H1 (cell line): ENCODE measurements around the gene OR13G1. TPM values are rescaled to one million over a fixed set of nuclear protein-coding genes. Genes with fewer than 3 reads are reported as not detected.

Experiments
- CTCF ChIA-PET: fragments of 300-600 bp; sonication (Branson Sonifier 250); formaldehyde crosslinking; loops from one replicate; lab custom pipeline; 2021; ENCODE audit not compliant: partially characterized antibody; lab: Charles Lee
- POLR2A ChIA-PET: fragments of 300-600 bp; sonication (Branson Sonifier 250); formaldehyde crosslinking; loops from one replicate; lab custom pipeline; 2021; ENCODE audit warnings: inconsistent platforms; ENCODE audit not compliant: partially characterized antibody; lab: Charles Lee
- DNase-seq, 2 experiments: peaks; one replicate each; pipeline versions ENCODE4 v3.0.0 to v3.0.0-alpha.2; 2010 to 2022; ENCODE audit warnings: low spot score in 2 of 2, low read depth in 1 of 2, mixed read lengths in 1 of 2
- FAIRE-seq: peaks from 2 replicates; lab custom pipeline; 2011; peaks lifted over from hg19 to GRCh38; lab: Jason Lieb, UNC
- H2AFZ ChIP-seq: 2 replicates; pipeline ENCODE4 v1.8.1; 2012; ENCODE audit warnings: low read length, inconsistent platforms
- H2AK5ac ChIP-seq: 2 replicates; pipeline ENCODE4 v1.6.1; 2013; ENCODE audit warnings: low read depth, low read length
- H2BK120ac ChIP-seq: replicated peaks from 2 replicates; pipeline ENCODE3; 2013; ENCODE audit warnings: low read depth, low read length, inconsistent platforms
- H2BK12ac ChIP-seq: 2 replicates; pipeline ENCODE4 v1.6.1; 2013; ENCODE audit warnings: low read depth, low read length
- H2BK15ac ChIP-seq: 2 replicates; pipeline ENCODE4 v1.6.1; 2013; ENCODE audit warnings: low read length
- H2BK20ac ChIP-seq: 2 replicates; pipeline ENCODE4 v1.6.1; 2013; ENCODE audit warnings: low read length
- H2BK5ac ChIP-seq: 2 replicates; pipeline ENCODE4 v1.6.1; 2013; ENCODE audit warnings: low read depth, low read length
- H3K14ac ChIP-seq: 2 replicates; pipeline ENCODE4 v1.6.1; 2013; ENCODE audit warnings: inconsistent platforms; ENCODE audit not compliant: insufficient read length
- H3K18ac ChIP-seq: 2 replicates; pipeline ENCODE4 v1.6.1; 2013; ENCODE audit warnings: low read length; ENCODE audit errors: extremely low read depth
- H3K23ac ChIP-seq: 2 replicates; pipeline ENCODE4 v1.6.1; 2013; ENCODE audit warnings: inconsistent platforms; ENCODE audit not compliant: insufficient read length
- H3K23me2 ChIP-seq: 2 replicates; pipeline ENCODE4 v1.6.1; 2013; ENCODE audit warnings: low read depth, low read length
- H3K27ac ChIP-seq: 2 replicates; pipeline ENCODE4 v1.6.1; 2011; ENCODE audit warnings: low read depth, low read length, inconsistent platforms
- H3K27me3 ChIP-seq, 4 experiments: replicated peaks in 1 of 4; 1 replicate in 1 of 4; 2 replicates in 3 of 4; pipeline versions ENCODE4 v1.6.1 to v1.8.1; 2011 to 2013; ENCODE audit warnings: low read length in 3 of 4, mild to moderate bottlenecking in 3 of 4, inconsistent platforms in 2 of 4, mixed read lengths in 2 of 4, moderate library complexity in 1 of 4; ENCODE audit not compliant: control insufficient read depth in 3 of 4, insufficient read depth in 3 of 4; ENCODE audit errors: extremely low read depth in 1 of 4
- H3K36me3 ChIP-seq, 4 experiments: 2 replicates each; pipeline versions ENCODE4 v1.6.1 to v1.8.1; 2011 to 2013; ENCODE audit warnings: mild to moderate bottlenecking in 4 of 4, low read length in 3 of 4, moderate library complexity in 2 of 4, control low read depth in 1 of 4, inconsistent platforms in 1 of 4; ENCODE audit not compliant: insufficient read depth in 4 of 4, control insufficient read depth in 2 of 4
- H3K4ac ChIP-seq: replicated peaks from 2 replicates; pipeline ENCODE3; 2013; ENCODE audit warnings: low read length, low read depth, mixed read lengths, inconsistent platforms; ENCODE audit not compliant: insufficient read length
- H3K4me1 ChIP-seq, 4 experiments: replicated peaks in 1 of 4; 1 replicate in 1 of 4; 2 replicates in 3 of 4; pipeline versions ENCODE4 v1.6.1 to v1.8.1; 2011 to 2013; ENCODE audit warnings: low read length in 3 of 4, inconsistent platforms in 2 of 4, mixed read lengths in 1 of 4; ENCODE audit not compliant: insufficient read depth in 4 of 4, control insufficient read depth in 3 of 4
- H3K4me2 ChIP-seq, 2 experiments: 2 replicates each; pipeline versions ENCODE4 v1.6.1 to v1.8.1; 2011 to 2013; ENCODE audit warnings: low read depth in 2 of 2, low read length in 2 of 2, control low read depth in 1 of 2, inconsistent platforms in 1 of 2, mild to moderate bottlenecking in 1 of 2; ENCODE audit not compliant: insufficient read depth in 1 of 2
- H3K4me3 ChIP-seq, 4 experiments: fragments of 200-600, 300-600 bp in 1 of 4; sonication (generic), shearing (Covaris generic), sonication (Bioruptor Twin) in 1 of 4; 2 replicates each; pipeline versions ENCODE4 v1.5.1 to v1.8.1; 2011 to 2016; ENCODE audit warnings: low read length in 4 of 4, low read depth in 3 of 4, control low read depth in 2 of 4, inconsistent platforms in 2 of 4, mild to moderate bottlenecking in 2 of 4, mixed read lengths in 1 of 4, moderate library complexity in 1 of 4; ENCODE audit not compliant: insufficient read depth in 2 of 4; ENCODE audit errors: extremely low read depth in 1 of 4
- H3K56ac ChIP-seq: replicated peaks from 2 replicates; pipeline ENCODE3; 2013; ENCODE audit warnings: low read depth, mild to moderate bottlenecking, mixed read lengths, low read length, inconsistent platforms; ENCODE audit not compliant: insufficient read length
- H3K79me1 ChIP-seq: 2 replicates; pipeline ENCODE4 v1.6.1; 2013; ENCODE audit warnings: low read depth, low read length, control low read depth
- H3K79me2 ChIP-seq, 2 experiments: 2 replicates each; pipeline versions ENCODE4 v1.6.1 to v1.8.1; 2012 to 2013; ENCODE audit warnings: low read length in 2 of 2, mild to moderate bottlenecking in 2 of 2, inconsistent platforms in 1 of 2; ENCODE audit not compliant: insufficient read depth in 2 of 2, control insufficient read depth in 1 of 2
- H3K9ac ChIP-seq, 4 experiments: replicated peaks in 1 of 4; 1 replicate in 1 of 4; 2 replicates in 3 of 4; pipeline versions ENCODE4 v1.6.1 to v1.8.1; 2011 to 2013; ENCODE audit warnings: low read depth in 3 of 4, low read length in 3 of 4, control low read depth in 2 of 4, mild to moderate bottlenecking in 2 of 4, moderate library complexity in 2 of 4, inconsistent platforms in 1 of 4; ENCODE audit errors: extremely low read depth in 1 of 4
- H3K9me3 ChIP-seq, 2 experiments: 2 replicates each; pipeline versions ENCODE4 v1.6.1 to v1.8.1; 2012 to 2013; ENCODE audit warnings: mild to moderate bottlenecking in 2 of 2, moderate library complexity in 2 of 2, control low read depth in 1 of 2, inconsistent platforms in 1 of 2, low read depth in 1 of 2, low read length in 1 of 2, mixed read lengths in 1 of 2; ENCODE audit not compliant: insufficient read depth in 2 of 2
- H4K20me1 ChIP-seq, 2 experiments: replicated peaks in 1 of 2; 2 replicates each; pipeline versions ENCODE3 to v1.8.1; 2011 to 2013; ENCODE audit warnings: inconsistent platforms in 2 of 2, low read length in 2 of 2, mild to moderate bottlenecking in 1 of 2; ENCODE audit not compliant: insufficient read depth in 2 of 2, control insufficient read depth in 1 of 2
- H4K5ac ChIP-seq: 2 replicates; pipeline ENCODE4 v1.6.1; 2013; ENCODE audit warnings: low read length, low read depth, mixed read lengths, inconsistent platforms; ENCODE audit not compliant: insufficient read length
- H4K8ac ChIP-seq: 2 replicates; pipeline ENCODE4 v1.8.0; 2013; ENCODE audit warnings: mild to moderate bottlenecking, moderate library complexity, low read length, inconsistent platforms; ENCODE audit not compliant: insufficient read depth; ENCODE audit errors: extremely low read depth
- H4K91ac ChIP-seq: replicated peaks from 2 replicates; pipeline ENCODE3; 2013; ENCODE audit warnings: low read length, mixed read lengths, inconsistent platforms; ENCODE audit not compliant: insufficient read length
- BACH1 ChIP-seq: IDR thresholded peaks from 2 replicates; pipeline ENCODE4 v1.6.1; 2012; ENCODE audit warnings: low read length, improper control_type of control experiment
- CBX8 ChIP-seq: fragments of 300-800, 300-1000 bp; sonication (generic); IDR thresholded peaks from 2 replicates; pipeline ENCODE4 v1.7.1; 2016; ENCODE audit warnings: low read depth, low read length, borderline replicate concordance
- MAFK ChIP-seq: IDR thresholded peaks from 2 replicates; pipeline ENCODE4 v1.6.1; 2012; ENCODE audit warnings: low read depth, mild to moderate bottlenecking, improper control_type of control experiment, low read length
- SIRT6 ChIP-seq: IDR thresholded peaks from one replicate; pipeline ENCODE4 v1.7.1; 2012; ENCODE audit warnings: low read length, inconsistent platforms
- WGBS, 2 experiments: shearing (Covaris generic) in 1 of 2; methylation state at CpG; one replicate each; pipeline versions ENCODE4 v1.1.6 to v1.1.7; 2013 to 2015; ENCODE audit warnings: low lambda C conversion rate in 2 of 2, mixed read lengths in 2 of 2, inconsistent platforms in 1 of 2, low coverage in 1 of 2, missing lambda C conversion rate in 1 of 2; ENCODE audit not compliant: insufficient replicate concordance in 2 of 2, insufficient coverage in 1 of 2, insufficient read length in 1 of 2; ENCODE audit errors: extremely low coverage in 1 of 2, missing lambda C conversion rate in 1 of 2; 5-methylcytosine and 5-hydroxymethylcytosine counted together
- polyA plus RNA-seq, 7 experiments: library from polyadenylated mRNA; depleted of rRNA in 3 of 7; stranded (reverse) in 5 of 7; unstranded in 2 of 7; fragments of >200 nt in 5 of 7; fragments of 200-250 nt in 2 of 7; gene quantifications; 1 replicate in 5 of 7; 2 replicates in 1 of 7; 4 replicates in 1 of 7; pipeline versions ENCODE4 v1.2.1 to v1.2.3, GENCODE V29; 2011 to 2013; ENCODE audit warnings: missing spikeins in 2 of 7, mixed read lengths in 2 of 7
- total RNA-seq: library from RNA; stranded (reverse); fragmentation: NEBNext Ultra II Directional; extraction: Animal tissue kit (Norgen Biotek cat#: 25700); gene quantifications from 2 replicates; pipeline ENCODE4 v1.2.1, GENCODE V29; 2021

OR13G1 gene
- total and polyA plus RNA-seq, 2 of the 8 experiments (the other 6 are each of a cell fraction or from before 2014, with no cell fraction given): not detected

GRCh38 chr1:247701338-247701737 is 21.8 kb upstream of the OR13G1 start:
- CTCF ChIA-PET: no interaction called here
- Histone ChIP-seq H4K91ac (no peak overlapping the region), H3K4me1 (no peaks in the 10 kb centered on the region), H2BK120ac (no peak overlapping the region), H3K4ac (no peak overlapping the region), H3K79me2 (no peaks in the 10 kb centered on the region), H3K9me3 (peaks cover 41 to 47% of the 10 kb centered on the region in 2 experiments; a peak in 3 of 4 replicates), H2BK12ac (no peak overlapping the region), H3K4me2 (no peak overlapping the region), H4K20me1 (no peaks in the 10 kb centered on the region), H2BK5ac (no peak overlapping the region), H2AFZ (no peak overlapping the region), H3K56ac (no peak overlapping the region), H4K8ac (no peak overlapping the region), H3K79me1 (no peaks in the 10 kb centered on the region), H3K23ac (no peak overlapping the region), H2BK20ac (no peak overlapping the region), H3K18ac (no peak overlapping the region), H2BK15ac (no peak overlapping the region), H2AK5ac (no peak overlapping the region), H4K5ac (no peak overlapping the region), H3K36me3 (no peaks in the 10 kb centered on the region), H3K4me3 (no peak overlapping the region), H3K27me3 (no peaks in the 10 kb centered on the region), H3K27ac (no peak overlapping the region), H3K14ac (no peak overlapping the region), H3K23me2 (no peaks in the 10 kb centered on the region), H3K9ac (no peak overlapping the region)
- no peak for DNase-seq
- POLR2A ChIA-PET: no interaction called here
- WGBS, 2 experiments: 87% methylated on average over 1 of the region's 1 CpG; no CpG with 5 or more reads in 1 of the 2 experiments
- TF ChIP-seq MAFK: no peak
- TF ChIP-seq CBX8: no peak
- no peak for TF ChIP-seq SIRT6
- TF ChIP-seq BACH1: no peak
- FAIRE-seq: no peak
